Erythroblast (primary cell): ENCODE measurements around the gene C10orf53.

ENCODE experiments used
- DNase-seq, 2 experiments: peaks; one replicate each; lab custom pipeline; 2025; lab: John Stamatoyannopoulos, UW
- GATA1 ChIP-seq: IDR thresholded peaks from 2 replicates; pipeline ENCODE4 v1.6.1; 2011; ENCODE audit warnings: low read depth, mild to moderate bottlenecking, control low read depth, low read length, moderate library complexity
- POLR2A ChIP-seq: IDR thresholded peaks from 2 replicates; pipeline ENCODE4 v1.6.1; 2011; ENCODE audit warnings: mild to moderate bottlenecking, low read length

Gene C10orf53

DNA sequence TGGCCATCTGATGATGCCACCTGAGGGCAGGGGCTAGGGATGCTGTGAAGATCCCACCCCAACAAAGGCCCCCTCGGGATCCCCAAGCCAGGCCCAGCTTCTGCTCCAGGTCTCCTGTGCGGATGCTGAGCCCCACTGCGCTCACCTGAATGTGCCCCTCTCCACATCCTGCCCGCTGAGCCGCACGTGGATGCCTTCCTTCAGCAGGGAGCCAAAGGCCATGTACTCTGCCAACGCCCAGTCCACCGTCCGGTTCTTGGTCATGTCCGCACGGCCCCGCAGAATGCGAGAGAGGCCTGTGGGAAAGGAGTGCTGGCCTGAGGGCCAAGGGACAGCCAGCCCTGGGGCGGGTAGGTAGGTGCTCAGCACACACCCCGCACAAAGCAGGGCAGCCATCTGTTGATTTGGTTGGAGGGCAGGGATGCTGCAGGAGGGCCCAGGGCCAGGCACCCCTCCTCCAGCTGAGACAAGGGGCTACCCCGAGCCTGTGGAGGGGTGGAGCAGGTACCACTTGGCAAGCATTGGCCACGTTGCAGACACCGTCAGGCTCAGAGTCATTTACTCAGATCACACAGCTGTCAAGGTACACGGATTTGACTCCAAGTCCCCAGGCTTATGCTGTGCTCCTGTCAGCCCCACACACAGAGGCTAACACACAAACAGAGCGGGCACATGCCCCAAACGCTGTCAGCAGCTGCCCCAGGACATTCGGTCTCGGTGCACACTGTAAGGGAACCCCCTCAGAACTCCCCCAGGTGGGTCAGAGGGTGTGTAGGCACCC is 63.4 kb downstream of the C10orf53 start:
- DNase-seq = no peak
- no peak for TF ChIP-seq POLR2A

DNA sequence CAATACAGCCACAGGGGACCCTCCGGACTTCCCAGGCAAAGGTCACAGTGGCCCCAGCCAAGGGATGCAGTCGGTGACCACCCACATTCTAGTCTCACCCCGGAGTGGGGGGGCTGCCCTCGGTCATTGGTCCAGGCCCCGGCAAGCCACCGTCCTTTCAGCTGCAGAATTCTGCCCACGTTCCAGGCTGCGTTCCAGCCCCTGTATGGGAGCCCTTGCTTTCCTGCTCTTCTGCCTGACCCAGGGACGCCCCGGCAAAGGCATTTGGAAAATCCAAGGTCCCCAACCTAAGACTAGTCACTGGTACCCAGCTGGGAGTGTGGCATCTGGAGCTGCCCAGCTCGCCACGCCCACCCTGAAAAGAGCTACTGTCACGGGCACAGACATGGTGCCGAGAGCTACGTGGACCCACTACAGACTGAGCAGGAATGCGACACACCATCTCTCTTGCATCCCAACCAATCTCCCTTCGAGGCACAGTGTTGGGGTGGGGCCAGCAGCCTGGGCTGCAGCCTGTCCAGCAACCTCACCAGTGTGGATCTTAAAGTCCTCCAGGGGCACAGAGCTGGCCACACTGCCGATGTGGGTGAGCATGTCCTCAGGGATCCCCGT is 64.1 kb downstream of the C10orf53 start:
- no peak for DNase-seq
- TF ChIP-seq POLR2A (no peak), GATA1 (no peak)

DNA sequence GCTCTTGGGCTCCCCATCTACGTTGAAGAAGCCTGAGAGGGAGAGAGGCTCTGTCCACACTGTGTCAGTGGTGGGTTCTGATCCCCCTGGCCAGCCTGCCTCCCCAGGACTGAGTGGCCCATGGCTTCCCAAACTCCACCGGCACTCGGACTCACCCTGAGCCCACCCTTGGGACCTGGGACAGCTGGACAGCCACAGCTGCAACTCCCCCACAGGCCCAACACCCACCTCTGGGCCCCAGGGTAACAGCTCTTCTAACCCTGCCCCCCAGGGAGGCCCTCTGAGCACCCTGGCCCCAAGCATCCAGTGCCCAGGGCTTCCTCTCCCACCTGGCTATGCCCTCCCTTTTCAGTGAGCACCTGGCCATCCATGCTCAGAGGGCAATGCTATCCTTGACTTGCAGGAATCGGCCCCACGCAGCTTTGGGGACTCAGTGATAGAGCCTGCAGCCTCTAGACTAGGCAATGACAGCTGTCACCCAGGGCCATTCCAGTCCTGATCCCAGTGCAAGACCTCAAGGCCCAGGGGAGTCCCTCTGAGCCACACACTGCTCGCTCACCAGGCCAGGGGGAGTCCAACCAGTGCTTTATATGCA is 64.7 kb downstream of the C10orf53 start:
- DNase-seq = no peak
- no peak for TF ChIP-seq POLR2A
- no peak for TF ChIP-seq GATA1

DNA sequence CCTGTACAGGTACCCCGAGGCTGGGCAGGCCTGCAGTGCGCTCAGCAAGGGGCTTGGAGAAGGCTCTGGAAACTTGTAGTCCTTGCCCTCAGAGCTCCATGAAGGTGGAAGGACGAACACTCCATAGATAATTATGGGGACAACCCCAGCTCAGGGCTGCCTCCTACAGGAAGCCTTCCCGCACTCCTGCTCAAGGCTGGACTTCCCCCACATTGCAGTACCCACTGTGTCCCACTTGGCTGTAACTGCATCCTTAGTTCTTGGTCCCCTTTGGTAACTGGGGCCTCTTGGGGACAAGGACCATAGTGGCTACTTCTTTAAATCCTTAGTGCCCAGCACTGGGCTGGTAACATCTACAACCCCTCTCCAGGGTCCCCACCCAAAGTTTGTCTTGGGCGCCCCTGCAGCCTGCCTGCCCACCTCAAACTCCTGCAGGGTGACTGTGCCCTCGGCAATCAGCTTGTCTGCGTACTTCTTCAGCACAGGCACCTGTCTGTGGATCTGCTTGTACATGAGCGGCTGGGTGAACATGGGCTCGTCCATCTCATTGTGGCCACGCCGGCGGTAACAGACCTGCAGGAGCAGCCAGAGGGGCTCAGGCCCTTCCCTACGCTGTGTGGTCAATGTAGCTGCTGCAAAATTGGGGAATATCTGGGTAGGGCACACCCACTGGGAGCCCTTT is 65.6 kb downstream of the C10orf53 start:
- DNase-seq = no peak
- no peak for TF ChIP-seq GATA1
- TF ChIP-seq POLR2A = no peak

DNA sequence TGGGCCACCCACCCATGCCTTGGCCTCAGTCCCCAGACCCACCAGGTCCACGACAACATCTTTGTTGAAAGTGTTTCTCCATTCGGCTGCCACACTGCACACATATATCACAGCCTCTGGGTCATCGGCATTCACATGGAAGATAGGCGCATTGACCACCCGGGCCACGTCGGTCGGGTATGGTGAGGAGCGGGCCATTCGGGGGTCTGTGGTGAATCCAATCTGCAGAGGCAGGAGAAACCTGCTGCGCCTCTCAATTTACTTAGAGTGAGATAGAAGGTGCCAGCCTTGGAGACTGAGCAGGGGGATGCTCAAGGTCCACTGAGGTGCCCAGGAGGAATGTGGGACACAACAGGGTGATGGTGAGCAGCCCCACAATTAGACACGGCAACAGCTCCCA is 66.3 kb downstream of the C10orf53 start:
- TF ChIP-seq GATA1 (no peak), POLR2A (no peak)
- DNase-seq = no peak

DNA sequence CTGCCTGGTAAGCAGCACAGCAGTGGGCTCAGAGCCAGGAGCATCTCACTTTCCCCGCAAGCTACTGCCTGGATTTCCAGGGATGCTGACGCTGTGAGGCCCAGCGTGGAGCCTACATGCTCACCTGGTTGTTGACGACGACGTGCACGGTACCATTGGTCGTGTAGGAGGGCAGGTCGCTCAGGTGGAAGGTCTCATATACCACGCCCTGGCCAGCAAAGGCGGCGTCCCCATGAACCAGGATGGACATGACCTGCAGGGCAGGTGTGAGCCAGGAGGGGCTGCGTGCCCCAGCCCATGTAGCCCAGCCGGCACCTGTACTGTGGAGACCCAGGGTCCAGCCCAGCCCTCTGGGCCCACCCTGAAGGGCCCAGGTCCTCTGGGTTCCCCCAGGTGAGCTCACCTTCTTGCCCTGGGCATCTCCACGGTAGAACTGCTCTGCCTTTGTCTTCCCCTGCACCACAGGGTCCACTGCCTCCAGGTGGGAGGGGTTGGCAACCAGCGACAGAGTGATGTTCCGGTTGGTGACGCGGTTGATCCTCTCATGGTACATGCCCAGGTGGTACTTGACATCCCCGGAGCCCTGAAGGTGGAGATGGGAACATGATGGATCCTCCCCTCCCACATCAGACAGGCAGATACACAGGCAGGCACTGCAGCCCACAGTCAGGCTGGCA is 67.3 kb downstream of the C10orf53 start:
- no peak for TF ChIP-seq GATA1
- no peak for TF ChIP-seq POLR2A
- no peak for DNase-seq
